SK-N-SH treated with all-trans-retinoic acid at 6 μM for 48 hours (cell line): ENCODE measurements around the gene PHRF1.

Experiments
- SNAI2 ChIP-seq: fragments of 250-450 bp; sonication (Bioruptor Pico); IDR thresholded peaks from 2 replicates; pipeline ENCODE4 v1.5.0; 2020; ENCODE audit warnings: mild to moderate bottlenecking, moderate library complexity
- TOX ChIP-seq: fragments of 250-450 bp; sonication (Bioruptor Pico); IDR thresholded peaks from 2 replicates; pipeline ENCODE4 v1.8.0; 2021; ENCODE audit warnings: mild to moderate bottlenecking, moderate library complexity, borderline replicate concordance
- ZFP3 ChIP-seq: fragments of 250-450 bp; sonication (Bioruptor Pico); IDR thresholded peaks from 2 replicates; pipeline ENCODE4 v1.5.0; 2020; ENCODE audit warnings: mild to moderate bottlenecking, moderate library complexity

DNA sequence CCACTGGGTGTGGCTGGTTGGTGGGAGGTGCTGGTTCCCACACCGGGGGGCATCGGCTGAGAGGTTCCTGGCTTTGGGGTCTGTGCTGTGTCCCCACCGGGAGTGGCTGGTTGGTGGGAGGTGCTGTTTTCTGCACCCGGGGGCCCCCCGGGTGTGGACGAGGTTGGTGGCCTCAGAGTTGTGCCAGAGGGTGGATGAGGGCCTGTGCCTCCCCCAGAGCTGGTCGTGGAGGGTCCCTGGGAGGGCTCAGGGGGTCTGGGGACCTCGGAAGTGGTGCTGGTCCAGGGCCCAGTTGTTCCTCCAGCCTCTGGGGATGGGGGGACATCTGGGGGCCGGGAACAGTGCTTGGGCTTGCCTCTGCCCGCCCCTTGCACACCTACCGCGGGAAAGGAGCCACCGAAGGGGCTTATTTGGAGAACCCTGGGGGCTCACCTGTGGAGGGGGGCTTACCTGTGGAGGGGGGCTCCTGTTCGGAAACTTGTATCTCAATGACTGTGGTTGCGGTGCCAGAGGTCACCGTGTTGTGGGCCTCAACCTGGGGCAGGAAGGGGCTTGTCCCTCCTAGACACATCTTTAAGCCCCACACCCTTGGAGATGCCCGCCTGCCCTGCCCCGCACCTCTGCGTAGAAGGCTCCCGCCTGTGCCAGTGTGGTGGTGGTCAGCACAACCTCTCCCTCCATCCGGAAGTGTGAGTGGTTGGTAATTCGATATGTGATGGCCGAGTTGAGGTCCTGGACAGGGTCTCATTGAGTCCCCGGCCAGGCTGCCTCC lies 42.8 kb downstream of the PHRF1 start:
- no peak for TF ChIP-seq TOX (CRISPR knock-in tag)
- TF ChIP-seq SNAI2 (CRISPR knock-in tag) = no peak
- TF ChIP-seq ZFP3 (CRISPR knock-in tag) = no peak
